GM23338 (cell line): ENCODE measurements around the gene MSL1. TPM values are rescaled to one million over a fixed set of nuclear protein-coding genes. Genes with fewer than 3 reads are reported as not detected.
A peak's percentile ranks its signal among the peaks of the same experiment; 100 is the strongest.

Experiments used
- ATAC-seq: fragments of 200-7000 bp; cut with Tn5 transposase; 3 replicates; pipeline ENCODE4 v1.9.1; 2020
- DNase-seq: peaks from one replicate; pipeline ENCODE4 v3.0.0-alpha.2; 2015; ENCODE audit warnings: low spot score
- H2AFZ ChIP-seq: fragments of 200-600 bp; sonication (generic); 2 replicates; pipeline ENCODE4 v1.8.0; 2016; ENCODE audit warnings: antibody characterized with exemption, mild to moderate bottlenecking, moderate library complexity
- H3F3A ChIP-seq: fragments of 200-600 bp; sonication (generic); replicated peaks from 2 replicates; pipeline ENCODE4 v1.8.0; 2017; ENCODE audit warnings: antibody characterized with exemption, mixed run types, low read depth
- H3K27ac ChIP-seq: fragments of 200-600 bp; sonication (generic); 2 replicates; pipeline ENCODE4 v1.6.1; 2016; ENCODE audit warnings: low read depth
- H3K27me3 ChIP-seq: fragments of 200-600 bp; sonication (generic); 2 replicates; pipeline ENCODE4 v1.8.0; 2016; ENCODE audit warnings: mild to moderate bottlenecking, mixed run types, moderate library complexity; ENCODE audit not compliant: insufficient read depth
- H3K36me3 ChIP-seq: fragments of 200-600 bp; sonication (generic); 2 replicates; pipeline ENCODE4 v1.8.0; 2016; ENCODE audit warnings: mild to moderate bottlenecking; ENCODE audit not compliant: insufficient read depth
- H3K4me1 ChIP-seq: fragments of 200-600 bp; sonication (generic); 2 replicates; pipeline ENCODE4 v1.8.0; 2016; ENCODE audit warnings: mild to moderate bottlenecking, moderate library complexity; ENCODE audit not compliant: insufficient read depth
- H3K4me2 ChIP-seq: fragments of 200-600 bp; sonication (generic); 2 replicates; pipeline ENCODE4 v1.7.1; 2017; ENCODE audit warnings: mixed run types
- H3K4me3 ChIP-seq: fragments of 200-600 bp; sonication (generic); 2 replicates; pipeline ENCODE4 v1.6.1; 2016; ENCODE audit warnings: mixed run types
- H3K79me2 ChIP-seq: fragments of 200-600 bp; sonication (generic); replicated peaks from 2 replicates; pipeline ENCODE4 v1.8.0; 2017; ENCODE audit warnings: mild to moderate bottlenecking; ENCODE audit not compliant: insufficient read depth
- H3K9me2 ChIP-seq: fragments of 200-600 bp; sonication (generic); 2 replicates; pipeline ENCODE4 v1.8.0; 2017; ENCODE audit not compliant: insufficient read depth
- H4K20me1 ChIP-seq: fragments of 200-600 bp; sonication (generic); replicated peaks from 2 replicates; pipeline ENCODE4 v1.8.0; 2017; ENCODE audit warnings: mild to moderate bottlenecking; ENCODE audit not compliant: insufficient read depth
- H3K27ac Mint-ChIP-seq: 2 replicates; pipeline ENCODE4 v1.8.0; 2020; ENCODE audit warnings: inconsistent platforms, mild to moderate bottlenecking, moderate library complexity, mixed read lengths
- H3K27me3 Mint-ChIP-seq: 3 replicates; pipeline ENCODE4 v1.8.0; 2022; ENCODE audit warnings: low read depth, mild to moderate bottlenecking, moderate library complexity, mixed read lengths, inconsistent platforms; ENCODE audit not compliant: insufficient read depth, poor library complexity
- H3K36me3 Mint-ChIP-seq: 3 replicates; pipeline ENCODE4 v1.8.0; 2021; ENCODE audit warnings: low read depth, mild to moderate bottlenecking, inconsistent platforms, moderate library complexity, mixed read lengths
- H3K4me1 Mint-ChIP-seq: 3 replicates; pipeline ENCODE4 v1.8.0; 2020; ENCODE audit warnings: mild to moderate bottlenecking, inconsistent platforms, mixed read lengths
- H3K4me3 Mint-ChIP-seq: 3 replicates; pipeline ENCODE4 v1.8.0; 2021; ENCODE audit warnings: moderate library complexity, mild to moderate bottlenecking, inconsistent platforms, mixed read lengths
- H3K9me3 Mint-ChIP-seq: 3 replicates; pipeline ENCODE4 v1.8.0; 2020; ENCODE audit warnings: moderate library complexity, mild to moderate bottlenecking, inconsistent platforms, mixed read lengths
- CTCF ChIP-seq, 2 experiments: fragments of 200-600 bp in 1 of 2; sonication (generic) in 1 of 2; conservative IDR thresholded peaks; 2 replicates each; pipeline versions ENCODE4 v1.5.1 to v1.6.1; 2016 to 2017; ENCODE audit warnings: antibody characterized with exemption in 2 of 2, low read depth in 2 of 2, mild to moderate bottlenecking in 2 of 2, moderate library complexity in 1 of 2
- ZNF462 ChIP-seq: fragments of 250-450 bp; sonication (Bioruptor Pico); IDR thresholded peaks from 2 replicates; pipeline ENCODE4 v1.5.0; 2020; ENCODE audit warnings: mild to moderate bottlenecking, moderate library complexity
- polyA plus RNA-seq: library from polyadenylated mRNA; unstranded; fragments of >200 nt; fragmentation: Nextera tagmentation; extraction: Ambion mirVana; gene quantifications from 2 replicates; pipeline ENCODE4 v1.2.1, GENCODE V29; 2016
- total RNA-seq: library from RNA; depleted of rRNA; stranded (reverse); fragments of >200 nt; shearing (Covaris generic); gene quantifications from 2 replicates; pipeline ENCODE4 v1.2.3, GENCODE V29; 2014

The MSL1 gene
- total and polyA plus RNA-seq, 2 experiments from 2014 or later = 16.2 to 56.5 TPM

GRCh38 chr17:40108970-40109824, 12.6 kb upstream of the MSL1 start:
- Histone ChIP-seq H3K4me1 (peaks cover 76% of the 10 kb centered on the region), H2AFZ (no peak overlapping the region), H4K20me1 (no peaks in the 10 kb centered on the region), H3K4me2 (peak overlapping the region; percentile 55; the same call in 1 of the 2 replicates), H3F3A (peaks cover 6% of the 10 kb centered on the region; the same call in 1 of the 2 replicates), H3K27me3 (peaks cover 33% of the 10 kb centered on the region), H3K27ac (peak overlapping the region; percentile 51; the same call in 1 of the 2 replicates), H3K36me3 (no peaks in the 10 kb centered on the region), H3K4me3 (no peak overlapping the region), H3K79me2 (no peaks in the 10 kb centered on the region), H3K9me2 (peaks cover 7% of the 10 kb centered on the region; the same call in 1 of the 2 replicates)
- H3K36me3 Mint-ChIP-seq = no peaks in the 10 kb centered on the region
- H3K4me3 Mint-ChIP-seq = no peak overlapping the region; the same call in 2 of the 3 replicates
- peaks cover 87% of the 10 kb centered on the region for H3K4me1 Mint-ChIP-seq
- peak overlapping the region; percentile 68; the same call in 1 of the 2 replicates for H3K27ac Mint-ChIP-seq
- peaks cover 40% of the 10 kb centered on the region for H3K27me3 Mint-ChIP-seq
- no peak for ATAC-seq
- no peak for DNase-seq
- H3K9me3 Mint-ChIP-seq = no peaks in the 10 kb centered on the region
- no peak for TF ChIP-seq ZNF462 (CRISPR knock-in tag)
- peak; percentile 34 to 44; a peak in 3 of 4 replicates for TF ChIP-seq CTCF (conservative IDR thresholded peaks at IDR 0.05; ENCODE audit: low read depth in 2 of 2)
